BLaER1 (cell line): ENCODE results near the gene CFAP299.

ENCODE experiments used
- H3K27ac ChIP-seq: shearing (Covaris generic); formaldehyde crosslinking; 2 replicates; pipeline ENCODE4 v1.8.1; 2022
- H3K27me3 ChIP-seq: shearing (Covaris generic); formaldehyde crosslinking; 2 replicates; pipeline ENCODE4 v1.8.1; 2022
- H3K36me3 ChIP-seq: shearing (Covaris generic); formaldehyde crosslinking; 2 replicates; pipeline ENCODE4 v1.8.1; 2022
- H3K4me1 ChIP-seq: shearing (Covaris generic); formaldehyde crosslinking; 2 replicates; pipeline ENCODE4 v1.8.1; 2022
- H3K4me2 ChIP-seq: shearing (Covaris generic); formaldehyde crosslinking; 2 replicates; pipeline ENCODE4 v1.8.1; 2022
- H3K4me3 ChIP-seq: shearing (Covaris generic); formaldehyde crosslinking; 2 replicates; pipeline ENCODE4 v1.8.1; 2022
- H3K9ac ChIP-seq: shearing (Covaris generic); formaldehyde crosslinking; 2 replicates; pipeline ENCODE4 v1.8.1; 2022
- H3K9me3 ChIP-seq: shearing (Covaris generic); formaldehyde crosslinking; 2 replicates; pipeline ENCODE4 v1.8.1; 2022
- H4K20me1 ChIP-seq: shearing (Covaris generic); formaldehyde crosslinking; 2 replicates; pipeline ENCODE4 v1.8.1; 2022
- Cebpa-rat ChIP-seq: shearing (Covaris generic); IDR thresholded peaks from 2 replicates; pipeline ENCODE4 v1.8.1; 2022

Gene CFAP299

GRCh38 chr4:80560337-80560736 lies 224.8 kb downstream of the CFAP299 start:
- H3K27me3 ChIP-seq = no peaks in the 10 kb centered on the region
- H4K20me1 ChIP-seq = no peaks in the 10 kb centered on the region
- H3K9me3 ChIP-seq = peaks cover 24% of the 10 kb centered on the region
- TF ChIP-seq Cebpa-rat = no peak
- no peak overlapping the region for H3K27ac ChIP-seq
- no peak overlapping the region for H3K4me2 ChIP-seq
- H3K4me1 ChIP-seq = no peaks in the 10 kb centered on the region
- no peaks in the 10 kb centered on the region for H3K36me3 ChIP-seq
- no peak overlapping the region for H3K4me3 ChIP-seq
- H3K9ac ChIP-seq = no peak overlapping the region

- no peak overlapping the region for H3K4me2 ChIP-seq
- no peak overlapping the region for H3K9ac ChIP-seq
- no peaks in the 10 kb centered on the region for H3K4me1 ChIP-seq
- H3K4me3 ChIP-seq = no peak overlapping the region
- no peaks in the 10 kb centered on the region for H3K27me3 ChIP-seq
- no peak for TF ChIP-seq Cebpa-rat
- H4K20me1 ChIP-seq = no peaks in the 10 kb centered on the region
- H3K27ac ChIP-seq = no peak overlapping the region
- H3K9me3 ChIP-seq = peaks cover 7% of the 10 kb centered on the region
- H3K36me3 ChIP-seq = no peaks in the 10 kb centered on the region
Measured at GRCh38 chr4:80566203-80566872, 230.8 kb downstream of the CFAP299 start.

- Histone ChIP-seq H3K36me3 (no peaks in the 10 kb centered on the region), H3K4me2 (no peak overlapping the region), H3K27ac (no peak overlapping the region), H4K20me1 (no peaks in the 10 kb centered on the region), H3K9me3 (peaks cover 15% of the 10 kb centered on the region; the same call in 1 of the 2 replicates), H3K9ac (no peak overlapping the region), H3K27me3 (no peaks in the 10 kb centered on the region), H3K4me3 (no peak overlapping the region), H3K4me1 (no peaks in the 10 kb centered on the region)
- no peak for TF ChIP-seq Cebpa-rat
Measured at GRCh38 chr4:80568891-80569290, 233.4 kb downstream of the CFAP299 start.

- Histone ChIP-seq H3K4me2 (no peak overlapping the region; the same call in 1 of the 2 replicates), H3K27me3 (no peaks in the 10 kb centered on the region), H3K4me1 (peaks cover 47% of the 10 kb centered on the region), H3K9ac (no peak overlapping the region), H3K36me3 (no peaks in the 10 kb centered on the region), H4K20me1 (no peaks in the 10 kb centered on the region), H3K9me3 (peaks cover 23% of the 10 kb centered on the region), H3K4me3 (no peak overlapping the region), H3K27ac (no peak overlapping the region)
- no peak for TF ChIP-seq Cebpa-rat
Measured at GRCh38 chr4:80576796-80577195, 241.3 kb downstream of the CFAP299 start.

GRCh38 chr4:80578001-80578400 lies 242.5 kb downstream of the CFAP299 start:
- Histone ChIP-seq H3K27me3 (no peaks in the 10 kb centered on the region), H3K4me3 (no peak overlapping the region), H3K9me3 (peaks cover 15% of the 10 kb centered on the region), H3K4me2 (no peak overlapping the region), H3K9ac (no peak overlapping the region), H3K27ac (no peak overlapping the region), H4K20me1 (no peaks in the 10 kb centered on the region), H3K4me1 (peaks cover 59% of the 10 kb centered on the region), H3K36me3 (no peaks in the 10 kb centered on the region)
- TF ChIP-seq Cebpa-rat = no peak

GRCh38 chr4:80585542-80585941 lies 250.0 kb downstream of the CFAP299 start:
- Histone ChIP-seq H3K4me1 (peaks cover 30% of the 10 kb centered on the region), H3K27ac (no peak overlapping the region), H3K36me3 (no peaks in the 10 kb centered on the region), H3K4me3 (no peak overlapping the region), H3K27me3 (no peaks in the 10 kb centered on the region), H3K9me3 (peaks cover 5% of the 10 kb centered on the region), H4K20me1 (no peaks in the 10 kb centered on the region), H3K9ac (no peak overlapping the region), H3K4me2 (no peak overlapping the region)
- TF ChIP-seq Cebpa-rat = no peak

GRCh38 chr4:80586716-80587115 lies 251.2 kb downstream of the CFAP299 start:
- H4K20me1 ChIP-seq = no peaks in the 10 kb centered on the region
- no peaks in the 10 kb centered on the region for H3K27me3 ChIP-seq
- H3K27ac ChIP-seq = no peak overlapping the region
- no peak overlapping the region for H3K4me2 ChIP-seq
- H3K4me3 ChIP-seq = no peak overlapping the region
- no peak for TF ChIP-seq Cebpa-rat
- peaks cover 18% of the 10 kb centered on the region for H3K4me1 ChIP-seq
- H3K9ac ChIP-seq = no peak overlapping the region
- no peaks in the 10 kb centered on the region for H3K36me3 ChIP-seq
- H3K9me3 ChIP-seq = peaks cover 10% of the 10 kb centered on the region

GRCh38 chr4:80587871-80588385 lies 252.4 kb downstream of the CFAP299 start:
- Histone ChIP-seq H3K27me3 (no peaks in the 10 kb centered on the region), H3K4me3 (no peak overlapping the region), H3K27ac (no peak overlapping the region), H3K9me3 (peaks cover 10% of the 10 kb centered on the region), H3K9ac (no peak overlapping the region), H3K36me3 (no peaks in the 10 kb centered on the region), H3K4me2 (no peak overlapping the region), H3K4me1 (peaks cover 6% of the 10 kb centered on the region; the same call in 1 of the 2 replicates), H4K20me1 (no peaks in the 10 kb centered on the region)
- TF ChIP-seq Cebpa-rat = no peak

GRCh38 chr4:80592950-80593349 lies 257.4 kb downstream of the CFAP299 start:
- no peak overlapping the region for H3K4me2 ChIP-seq
- H3K4me3 ChIP-seq = no peak overlapping the region
- no peak overlapping the region for H3K9ac ChIP-seq
- TF ChIP-seq Cebpa-rat = no peak
- no peaks in the 10 kb centered on the region for H3K27me3 ChIP-seq
- no peaks in the 10 kb centered on the region for H3K36me3 ChIP-seq
- no peaks in the 10 kb centered on the region for H4K20me1 ChIP-seq
- peaks cover 9% of the 10 kb centered on the region for H3K9me3 ChIP-seq
- no peaks in the 10 kb centered on the region for H3K4me1 ChIP-seq
- H3K27ac ChIP-seq = no peak overlapping the region

GRCh38 chr4:80594701-80595100 lies 259.2 kb downstream of the CFAP299 start:
- no peak overlapping the region for H3K4me3 ChIP-seq
- H3K9me3 ChIP-seq = peaks cover 9% of the 10 kb centered on the region
- H4K20me1 ChIP-seq = no peaks in the 10 kb centered on the region
- no peak overlapping the region for H3K27ac ChIP-seq
- no peaks in the 10 kb centered on the region for H3K27me3 ChIP-seq
- H3K4me1 ChIP-seq = no peaks in the 10 kb centered on the region
- TF ChIP-seq Cebpa-rat = no peak
- no peak overlapping the region for H3K9ac ChIP-seq
- no peak overlapping the region for H3K4me2 ChIP-seq
- no peaks in the 10 kb centered on the region for H3K36me3 ChIP-seq
